HepG2 (cell line): ENCODE results near the gene RPL19. TPM values are rescaled to one million over a fixed set of nuclear protein-coding genes. Genes with fewer than 3 reads are reported as not detected.

Source experiments
- ATAC-seq: fragments of 200-7000 bp; cut with Tn5 transposase; 3 replicates; pipeline ENCODE4 v1.9.1; 2020; ENCODE audit warnings: mild to moderate bottlenecking, moderate library complexity
- BruUV-seq: library from RNA; stranded (reverse); fragments of 400-500 nt; replicated peaks from 2 replicates; lab custom pipeline; 2021; lab: Mats Ljungman, UMichigan
- CTCF ChIA-PET: fragments of 300-600 bp; formaldehyde crosslinking; extraction: SDS; loops from one replicate; lab custom pipeline; 2021; ENCODE audit warnings: low total read pairs, inconsistent platforms, low intra/inter-chr PET ratio; lab: Yijun Ruan, JAX
- POLR2A ChIA-PET: fragments of 350-600 bp; sonication (Branson Sonifier 250); formaldehyde crosslinking; loops from one replicate; lab custom pipeline; 2020; ENCODE audit warnings: antibody characterized with exemption, inconsistent platforms; lab: Yijun Ruan, JAX
- DNase-seq: peaks from one replicate; pipeline ENCODE4 v3.0.0-alpha.2; 2015; ENCODE audit warnings: low spot score
- FAIRE-seq: peaks from 3 replicates; lab custom pipeline; 2011; peaks lifted over from hg19 to GRCh38; lab: Jason Lieb, UNC
- H2AFZ ChIP-seq: one replicate; pipeline ENCODE4 v1.6.1; 2011; ENCODE audit warnings: low read length, inconsistent platforms
- H3K27ac ChIP-seq: fragments of 300-600 bp; 3 replicates; pipeline ENCODE4 v1.8.0; 2011; ENCODE audit warnings: mixed run types, mild to moderate bottlenecking, mixed read lengths, low read length, inconsistent platforms; ENCODE audit not compliant: insufficient read depth; ENCODE audit errors: extremely low read length
- H3K27me3 ChIP-seq, 2 experiments: fragments of 200-600 bp in 1 of 2; 2 replicates in 1 of 2; 3 replicates in 1 of 2; pipeline versions ENCODE4 v1.6.0 to v1.8.0; 2011; ENCODE audit warnings: low read length in 2 of 2, mild to moderate bottlenecking in 2 of 2, moderate library complexity in 2 of 2, inconsistent platforms in 1 of 2; ENCODE audit not compliant: insufficient read depth in 2 of 2, control insufficient read depth in 1 of 2
- H3K36me3 ChIP-seq, 2 experiments: fragments of 200-600 bp in 1 of 2; replicated peaks in 1 of 2; 2 replicates in 1 of 2; 3 replicates in 1 of 2; pipeline versions ENCODE4 v1.5.1 to v1.8.0; 2011; ENCODE audit warnings: low read length in 2 of 2, inconsistent platforms in 1 of 2; ENCODE audit not compliant: insufficient read depth in 2 of 2, control insufficient read depth in 1 of 2
- H3K4me1 ChIP-seq: 2 replicates; pipeline ENCODE4 v1.5.1; 2012; ENCODE audit warnings: low read length, inconsistent platforms; ENCODE audit not compliant: insufficient read depth
- H3K4me2 ChIP-seq: 2 replicates; pipeline ENCODE4 v1.6.0; 2011; ENCODE audit warnings: low read depth, low read length, inconsistent platforms
- H3K4me3 ChIP-seq, 3 experiments: fragments of 200-600 bp in 1 of 3; sonication (generic), shearing (Covaris generic) in 1 of 3; replicated peaks in 1 of 3; 2 replicates each; pipeline ENCODE4 v1.5.1; 2011 to 2016; ENCODE audit warnings: low read length in 3 of 3, inconsistent platforms in 2 of 3, low read depth in 2 of 3, mild to moderate bottlenecking in 2 of 3, control low read depth in 1 of 3, mixed read lengths in 1 of 3; ENCODE audit not compliant: insufficient read depth in 1 of 3
- H3K79me2 ChIP-seq: one replicate; pipeline ENCODE4 v1.6.1; 2011; ENCODE audit warnings: low read length, inconsistent platforms; ENCODE audit not compliant: insufficient read depth
- H3K9ac ChIP-seq: 2 replicates; pipeline ENCODE4 v1.6.0; 2011; ENCODE audit warnings: mild to moderate bottlenecking, low read depth, low read length, inconsistent platforms; ENCODE audit not compliant: insufficient read depth
- H3K9me3 ChIP-seq: 2 replicates; pipeline ENCODE4 v1.5.1; 2012; ENCODE audit warnings: mild to moderate bottlenecking, low read length
- H4K20me1 ChIP-seq: 2 replicates; pipeline ENCODE4 v1.6.0; 2011; ENCODE audit warnings: inconsistent platforms, mild to moderate bottlenecking, low read length, moderate library complexity; ENCODE audit not compliant: insufficient read depth
- FOXA3 ChIP-seq: IDR thresholded peaks from 2 replicates; pipeline ENCODE4 v1.6.1; 2016; ENCODE audit warnings: missing genetic modification reagents, missing compliant biosample characterization
- GZF1 ChIP-seq: sonication (generic); formaldehyde crosslinking; IDR thresholded peaks from 2 replicates; pipeline ENCODE4 v1.5.1; 2020; ENCODE audit warnings: mild to moderate bottlenecking, missing genetic modification reagents
- IKZF1 ChIP-seq: fragments of 450-650 bp; IDR thresholded peaks from 2 replicates; pipeline ENCODE4 v1.7.1; 2016
- KLF9 ChIP-seq: IDR thresholded peaks from 2 replicates; pipeline ENCODE4 v1.6.1; 2016; ENCODE audit warnings: low read depth
- MED1 ChIP-seq: sonication (generic); formaldehyde crosslinking; IDR thresholded peaks from 2 replicates; pipeline ENCODE4 v1.4.0; 2020; ENCODE audit warnings: missing genetic modification reagents
- MTA1 ChIP-seq: sonication (generic); formaldehyde crosslinking; IDR thresholded peaks from 2 replicates; pipeline ENCODE4 v1.4.0; 2020; ENCODE audit warnings: missing genetic modification reagents, mild to moderate bottlenecking, borderline replicate concordance
- MYNN ChIP-seq: sonication (generic); formaldehyde crosslinking; IDR thresholded peaks from 2 replicates; pipeline ENCODE4 v1.4.0; 2020; ENCODE audit warnings: mild to moderate bottlenecking, low read depth, missing genetic modification reagents
- PHB2 ChIP-seq: fragments of 450-650 bp; IDR thresholded peaks from 2 replicates; pipeline ENCODE4 v1.6.1; 2018; ENCODE audit not compliant: partially characterized antibody
- RAD51 ChIP-seq: fragments of 450-650 bp; IDR thresholded peaks from 2 replicates; pipeline ENCODE4 v1.6.1; 2016; ENCODE audit warnings: borderline replicate concordance
- REXO4 ChIP-seq: sonication (generic); formaldehyde crosslinking; IDR thresholded peaks from 2 replicates; pipeline ENCODE4 v1.8.0; 2022; ENCODE audit warnings: missing genetic modification reagents, mild to moderate bottlenecking, borderline replicate concordance
- SIX4 ChIP-seq: sonication (generic); formaldehyde crosslinking; IDR thresholded peaks from 2 replicates; pipeline ENCODE4 v1.4.0; 2020; ENCODE audit warnings: missing genetic modification reagents
- STAT5B ChIP-seq: sonication (generic); formaldehyde crosslinking; IDR thresholded peaks from 2 replicates; pipeline ENCODE4 v1.4.0; 2020; ENCODE audit warnings: missing genetic modification reagents
- TGIF2 ChIP-seq: IDR thresholded peaks from 2 replicates; pipeline ENCODE4 v1.6.1; 2016; ENCODE audit warnings: control low read depth, missing compliant biosample characterization
- ZNF430 ChIP-seq: sonication (generic); formaldehyde crosslinking; IDR thresholded peaks from 2 replicates; pipeline ENCODE4 v1.9.0; 2021; ENCODE audit warnings: mild to moderate bottlenecking, missing genetic modification reagents
- ZNF749 ChIP-seq: sonication (generic); formaldehyde crosslinking; IDR thresholded peaks from 2 replicates; pipeline ENCODE4 v1.8.0; 2022; ENCODE audit warnings: mild to moderate bottlenecking, missing genetic modification reagents, moderate library complexity, borderline replicate concordance
- ZNF775 ChIP-seq: sonication (generic); formaldehyde crosslinking; IDR thresholded peaks from 2 replicates; pipeline ENCODE4 v1.4.0; 2020; ENCODE audit warnings: missing genetic modification reagents, mild to moderate bottlenecking, moderate library complexity, borderline replicate concordance
- WGBS: methylation state at CpG from one replicate; pipeline ENCODE4 v1.1.6; 2017; ENCODE audit warnings: low lambda C conversion rate; 5-methylcytosine and 5-hydroxymethylcytosine counted together
- in situ Hi-C: cut with HindIII; loops from 2 replicates; pipeline ENCODE4 v1.10.0; 2017; ENCODE audit warnings: low pct_unique_long_range_greater_than_20kb; ENCODE audit not compliant: extremely low pct_ligation_motif_present
- intact Hi-C: fragments of 100-400 bp; cut with micrococcal nuclease; formaldehyde crosslinking; loops from one replicate; pipeline ENCODE4 v1.10.0; 2022; ENCODE audit not compliant: unreplicated experiment
- polyA plus RNA-seq, 8 experiments: library from polyadenylated mRNA; depleted of rRNA in 3 of 8; stranded (reverse) in 7 of 8; unstranded in 1 of 8; fragments of >200 nt; fragmentation: Illumina TruSeq in 4 of 8; extraction: Trizol in 4 of 8; gene quantifications; 2 replicates each; pipeline versions ENCODE4 v1.2.1 to v1.2.3, GENCODE V29; 2011 to 2016; ENCODE audit warnings: low read depth in 4 of 8, missing spikeins in 1 of 8, mixed read lengths in 1 of 8; ENCODE audit not compliant: insufficient read depth in 1 of 8
- total RNA-seq, 5 experiments: library from RNA; depleted of rRNA; stranded (reverse); fragments of >200 nt; fragmentation: Illumina TruSeq; extraction: Trizol; gene quantifications; 2 replicates each; pipeline ENCODE4 v1.2.3, GENCODE V29; 2016; ENCODE audit warnings: low read depth in 1 of 5
- TF ChIP-seq, protein P1 (sequence below): sonication (generic); formaldehyde crosslinking; IDR thresholded peaks from 2 replicates; pipeline ENCODE4 v1.9.0; 2021; ENCODE audit warnings: missing genetic modification reagents, borderline replicate concordance
- TF ChIP-seq, protein P2 (sequence below): sonication (generic); formaldehyde crosslinking; IDR thresholded peaks from 2 replicates; pipeline ENCODE4 v1.4.0; 2020; ENCODE audit warnings: missing genetic modification reagents
- TF ChIP-seq, protein P3 (sequence below): sonication (generic); formaldehyde crosslinking; conservative IDR thresholded peaks from 2 replicates; pipeline ENCODE4 v1.4.0; 2020; ENCODE audit warnings: missing genetic modification reagents
- TF ChIP-seq, protein P4 (sequence below): sonication (generic); formaldehyde crosslinking; IDR thresholded peaks from 2 replicates; pipeline ENCODE4 v1.5.0; 2020; ENCODE audit warnings: missing genetic modification reagents, mild to moderate bottlenecking, borderline replicate concordance

Gene RPL19
- total and polyA plus RNA-seq, 2 of the 13 experiments (the other 11 are each of a cell fraction or from before 2014, with no cell fraction given): 2,522 to 2,768 TPM

DNA sequence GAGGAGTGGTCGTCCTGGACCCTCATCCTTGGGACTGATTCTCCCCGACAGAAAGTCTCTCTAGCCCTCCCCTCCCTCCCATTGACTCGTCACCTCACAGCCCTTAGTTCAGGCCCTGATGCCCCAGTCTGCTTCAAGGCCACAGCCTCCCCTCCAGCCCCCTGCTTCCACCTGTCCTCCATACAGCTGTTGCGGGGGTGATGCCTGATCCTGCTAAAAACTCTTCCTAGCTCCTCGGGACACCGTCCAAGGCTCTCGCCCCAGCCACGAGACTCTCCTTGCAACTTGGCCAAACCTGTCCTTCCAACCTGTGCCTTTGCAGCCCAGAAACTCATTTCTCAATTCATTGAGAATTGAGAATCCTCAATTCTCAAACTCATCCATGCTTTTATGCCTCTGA, 18.8 kb downstream of the RPL19 start (continued):
- TF ChIP-seq GZF1 (CRISPR knock-in tag): no peak
- no peak for TF ChIP-seq MED1

DNA sequence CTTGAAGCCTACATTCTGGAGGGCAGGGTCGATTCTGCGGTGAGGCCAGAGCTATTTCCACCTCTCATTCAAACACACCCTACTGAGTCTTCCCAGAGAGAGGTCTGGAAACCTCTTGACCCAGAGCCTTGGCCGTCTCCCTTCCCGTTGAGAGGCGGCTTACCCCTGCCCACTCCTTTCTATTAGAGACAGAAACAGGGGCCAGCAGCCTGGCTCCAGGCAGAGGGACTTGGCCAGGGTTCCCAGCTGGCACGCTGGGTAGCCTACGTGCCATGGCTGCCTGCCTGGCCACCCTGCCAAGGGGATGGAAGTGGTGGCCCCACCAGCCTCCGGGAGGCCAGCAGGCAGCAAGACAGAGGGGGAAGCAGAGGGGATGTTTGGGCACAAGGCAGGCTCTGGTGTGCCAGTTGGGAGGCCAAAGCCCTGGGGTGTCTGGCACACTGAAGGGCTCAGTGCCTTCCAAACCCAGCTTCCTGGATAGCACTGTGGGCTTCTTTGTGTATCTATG, 19.6 kb downstream of the RPL19 start:
- in situ Hi-C loops: no loop called here
- no peak overlapping the region for H3K9ac ChIP-seq
- no peak overlapping the region for H2AFZ ChIP-seq
- no peaks in the 10 kb centered on the region for H3K9me3 ChIP-seq
- H3K79me2 ChIP-seq: no peaks in the 10 kb centered on the region
- H3K27ac ChIP-seq: no peak overlapping the region
- no peak for DNase-seq
- POLR2A ChIA-PET: no interaction called here
- no peaks in the 10 kb centered on the region for H3K4me1 ChIP-seq
- intact Hi-C loops: no loop called here
- no TSS peak for BruUV-seq
- H4K20me1 ChIP-seq: no peaks in the 10 kb centered on the region
- no peak overlapping the region for H3K4me3 ChIP-seq
- CTCF ChIA-PET: no interaction called here
- H3K27me3 ChIP-seq: peaks cover 21 to 81% of the 10 kb centered on the region in 2 experiments
- H3K4me2 ChIP-seq: no peak overlapping the region
- no peak for FAIRE-seq
- H3K36me3 ChIP-seq: no peaks in the 10 kb centered on the region
- ATAC-seq: no peak
- WGBS: 25% methylated on average over 7 of the region's 8 CpGs
- TF ChIP-seq STAT5B (CRISPR knock-in tag) (no peak), PHB2 (no peak), MYNN (no peak), ZNF749 (no peak), ZNF775 (no peak), FOXA3 (CRISPR knock-in tag) (no peak), KLF9 (CRISPR knock-in tag) (no peak), TGIF2 (no peak), REXO4 (CRISPR knock-in tag) (no peak), IKZF1 (no peak), SIX4 (CRISPR knock-in tag) (no peak), MTA1 (no peak), RAD51 (no peak), ZNF430 (CRISPR knock-in tag) (no peak)
- TF ChIP-seq, protein P1, sequence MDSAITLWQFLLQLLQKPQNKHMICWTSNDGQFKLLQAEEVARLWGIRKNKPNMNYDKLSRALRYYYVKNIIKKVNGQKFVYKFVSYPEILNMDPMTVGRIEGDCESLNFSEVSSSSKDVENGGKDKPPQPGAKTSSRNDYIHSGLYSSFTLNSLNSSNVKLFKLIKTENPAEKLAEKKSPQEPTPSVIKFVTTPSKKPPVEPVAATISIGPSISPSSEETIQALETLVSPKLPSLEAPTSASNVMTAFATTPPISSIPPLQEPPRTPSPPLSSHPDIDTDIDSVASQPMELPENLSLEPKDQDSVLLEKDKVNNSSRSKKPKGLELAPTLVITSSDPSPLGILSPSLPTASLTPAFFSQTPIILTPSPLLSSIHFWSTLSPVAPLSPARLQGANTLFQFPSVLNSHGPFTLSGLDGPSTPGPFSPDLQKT (CRISPR knock-in tag): no peak
- TF ChIP-seq, protein P2, sequence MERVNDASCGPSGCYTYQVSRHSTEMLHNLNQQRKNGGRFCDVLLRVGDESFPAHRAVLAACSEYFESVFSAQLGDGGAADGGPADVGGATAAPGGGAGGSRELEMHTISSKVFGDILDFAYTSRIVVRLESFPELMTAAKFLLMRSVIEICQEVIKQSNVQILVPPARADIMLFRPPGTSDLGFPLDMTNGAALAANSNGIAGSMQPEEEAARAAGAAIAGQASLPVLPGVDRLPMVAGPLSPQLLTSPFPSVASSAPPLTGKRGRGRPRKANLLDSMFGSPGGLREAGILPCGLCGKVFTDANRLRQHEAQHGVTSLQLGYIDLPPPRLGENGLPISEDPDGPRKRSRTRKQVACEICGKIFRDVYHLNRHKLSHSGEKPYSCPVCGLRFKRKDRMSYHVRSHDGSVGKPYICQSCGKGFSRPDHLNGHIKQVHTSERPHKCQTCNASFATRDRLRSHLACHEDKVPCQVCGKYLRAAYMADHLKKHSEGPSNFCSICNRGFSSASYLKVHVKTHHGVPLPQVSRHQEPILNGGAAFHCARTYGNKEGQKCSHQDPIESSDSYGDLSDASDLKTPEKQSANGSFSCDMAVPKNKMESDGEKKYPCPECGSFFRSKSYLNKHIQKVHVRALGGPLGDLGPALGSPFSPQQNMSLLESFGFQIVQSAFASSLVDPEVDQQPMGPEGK: no peak
- TF ChIP-seq, protein P3, sequence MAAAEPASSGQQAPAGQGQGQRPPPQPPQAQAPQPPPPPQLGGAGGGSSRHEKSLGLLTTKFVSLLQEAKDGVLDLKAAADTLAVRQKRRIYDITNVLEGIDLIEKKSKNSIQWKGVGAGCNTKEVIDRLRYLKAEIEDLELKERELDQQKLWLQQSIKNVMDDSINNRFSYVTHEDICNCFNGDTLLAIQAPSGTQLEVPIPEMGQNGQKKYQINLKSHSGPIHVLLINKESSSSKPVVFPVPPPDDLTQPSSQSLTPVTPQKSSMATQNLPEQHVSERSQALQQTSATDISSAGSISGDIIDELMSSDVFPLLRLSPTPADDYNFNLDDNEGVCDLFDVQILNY (CRISPR knock-in tag): no peak
- TF ChIP-seq, protein P4, sequence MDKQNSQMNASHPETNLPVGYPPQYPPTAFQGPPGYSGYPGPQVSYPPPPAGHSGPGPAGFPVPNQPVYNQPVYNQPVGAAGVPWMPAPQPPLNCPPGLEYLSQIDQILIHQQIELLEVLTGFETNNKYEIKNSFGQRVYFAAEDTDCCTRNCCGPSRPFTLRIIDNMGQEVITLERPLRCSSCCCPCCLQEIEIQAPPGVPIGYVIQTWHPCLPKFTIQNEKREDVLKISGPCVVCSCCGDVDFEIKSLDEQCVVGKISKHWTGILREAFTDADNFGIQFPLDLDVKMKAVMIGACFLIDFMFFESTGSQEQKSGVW (CRISPR knock-in tag): no peak
